Measurements from ENCODE around the gene PMS1. TPM values are rescaled to one million over a fixed set of nuclear protein-coding genes. Genes with fewer than 3 reads are reported as not detected.
"Not testable (repeated sequence)": the region's sequence is repeated elsewhere in the genome, so short reads cannot be mapped to it uniquely, and the experiment has no call there.

The PMS1 gene
- total RNA-seq, 4 donors from 2014 or later: 6.3 to 15.4 (median 13.2) TPM

DNA sequence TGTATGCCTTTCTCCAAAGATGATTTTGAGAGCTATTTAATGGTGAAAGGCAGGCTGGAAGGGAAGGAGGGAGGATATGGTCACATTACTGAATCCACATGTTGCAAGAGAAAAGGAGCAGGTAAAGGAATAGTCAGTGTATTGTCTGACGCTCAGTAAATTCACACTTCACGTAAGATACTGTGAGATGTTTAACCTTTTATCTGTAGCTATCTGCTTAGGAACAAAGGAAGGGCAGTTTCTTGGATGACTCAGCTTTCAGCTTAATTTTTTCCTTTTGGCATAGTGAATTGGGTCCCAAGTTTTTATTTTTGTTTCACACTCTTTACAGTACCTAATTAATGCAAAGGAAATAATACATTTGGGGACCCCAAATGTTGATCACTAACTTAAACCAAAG is 96.2 kb downstream of the PMS1 start:
- H3K36me3 ChIP-seq: peaks cover 0 to 16% (median 0%) of the 10 kb centered on the region in 3 donors
- no peak overlapping the region for H3K4me3 ChIP-seq
- no peaks in the 10 kb centered on the region for H3K4me1 ChIP-seq
- TF ChIP-seq CTCF (IDR thresholded peaks at IDR 0.05) (no peak), POLR2A (IDR thresholded peaks at IDR 0.05) (no peak)
- H3K9me3 ChIP-seq: no peaks in the 10 kb centered on the region
- no peaks in the 10 kb centered on the region for H3K27me3 ChIP-seq
- no peak overlapping the region for H3K27ac ChIP-seq
- intact Hi-C loops (cut with DNase I): no loop called here
- no peak for DNase-seq
- 68 to 70% methylated on average over 2 of the region's 2 CpGs for WGBS, 2 donors

DNA sequence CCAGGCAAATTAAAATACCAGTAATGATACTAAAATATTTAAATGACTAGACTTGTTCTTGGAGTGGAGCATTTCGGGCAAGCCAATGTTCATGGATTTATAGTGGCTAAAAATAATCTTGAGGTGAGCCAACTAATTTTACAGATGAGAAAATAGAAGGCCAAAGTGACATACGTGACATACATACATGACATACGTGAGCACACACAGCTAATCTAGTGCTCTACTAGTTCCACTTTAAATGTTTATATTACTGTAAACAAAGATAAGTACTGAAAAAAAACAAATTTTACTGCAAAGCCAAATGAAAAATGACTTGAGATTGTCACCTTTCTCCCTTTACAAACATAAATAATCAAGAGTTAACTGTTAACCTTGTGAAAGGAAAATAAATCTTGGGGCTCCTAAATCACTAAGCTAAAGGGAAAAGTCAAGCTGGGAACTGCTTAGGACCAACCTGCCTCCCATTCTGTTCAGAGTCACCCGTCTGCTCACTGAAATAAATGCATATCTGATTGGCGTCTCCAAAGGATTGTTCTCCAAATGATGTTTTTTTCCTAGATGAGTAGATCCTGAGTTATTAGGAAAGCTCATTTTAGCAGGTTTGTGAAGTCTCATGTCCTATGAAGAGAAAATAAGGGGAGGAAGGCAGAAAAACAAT is 96.7 kb downstream of the PMS1 start:
- Histone ChIP-seq H3K9me3 (no peaks in the 10 kb centered on the region), H3K27me3 (no peaks in the 10 kb centered on the region), H3K4me3 (no peak overlapping the region), H3K36me3 (peaks cover 0 to 12% (median 0%) of the 10 kb centered on the region in 3 donors), H3K27ac (no peak overlapping the region), H3K4me1 (no peaks in the 10 kb centered on the region)
- no peak for TF ChIP-seq CTCF (IDR thresholded peaks at IDR 0.05)
- TF ChIP-seq POLR2A (IDR thresholded peaks at IDR 0.05): no peak
- WGBS, 2 donors: 61 to 75% methylated on average over 5 of the region's 5 CpGs
- DNase-seq: no peak
- intact Hi-C loops (cut with DNase I): no loop called here

GRCh38 chr2:189885368-189885767 is 101.1 kb downstream of the PMS1 start:
- H3K27me3 ChIP-seq: peaks cover 0 to 3% (median 1%) of the 10 kb centered on the region in 4 donors
- TF ChIP-seq CTCF (IDR thresholded peaks at IDR 0.05) (no peak), POLR2A (IDR thresholded peaks at IDR 0.05) (no peak)
- WGBS, 2 donors: 70 to 85% methylated on average over 2 of the region's 2 CpGs
- no peak overlapping the region for H3K4me3 ChIP-seq
- DNase-seq: no peak
- H3K27ac ChIP-seq: no peak overlapping the region
- no peaks in the 10 kb centered on the region for H3K36me3 ChIP-seq
- intact Hi-C loops (cut with DNase I): no loop called here
- no peaks in the 10 kb centered on the region for H3K4me1 ChIP-seq
- no peaks in the 10 kb centered on the region for H3K9me3 ChIP-seq

- H3K27ac ChIP-seq; H3K4me3 ChIP-seq; intact Hi-C loops (cut with DNase I); H3K4me1 ChIP-seq; H3K9me3 ChIP-seq; DNase-seq; H3K27me3 ChIP-seq; H3K36me3 ChIP-seq: not testable (repeated sequence)
- 67 to 87% methylated on average over 1 to 5 of the region's 7 CpGs for WGBS, 2 donors
These were observed 108.5 kb downstream of the PMS1 start for GRCh38 chr2:189892546-189893294.

GRCh38 chr2:189896809-189897208 is 112.6 kb downstream of the PMS1 start:
- intact Hi-C loops (cut with DNase I): no loop called here
- WGBS, 2 donors: 43 to 74% methylated on average over 1 of the region's 1 CpG
- Histone ChIP-seq H3K27ac (no peak overlapping the region), H3K4me3 (no peak overlapping the region), H3K36me3 (no peaks in the 10 kb centered on the region), H3K27me3 (no peaks in the 10 kb centered on the region), H3K9me3 (no peaks in the 10 kb centered on the region), H3K4me1 (no peaks in the 10 kb centered on the region)
- TF ChIP-seq CTCF (IDR thresholded peaks at IDR 0.05): no peak
- no peak for TF ChIP-seq POLR2A (IDR thresholded peaks at IDR 0.05)
- no peak for DNase-seq

Data from esophagus squamous epithelium (tissue), 5 donors.